HG03520 (cell line): ENCODE measurements around the gene SRP72.
"Not testable (repeated sequence)": the region's sequence is repeated elsewhere in the genome, so short reads cannot be mapped to it uniquely, and the experiment has no call there.

Experiments
- ATAC-seq: cut with Tn5 transposase; IDR thresholded peaks from one replicate; pipeline ENCODE4 v1.9.1; 2021; ENCODE audit warnings: mild to moderate bottlenecking, moderate library complexity; ENCODE audit not compliant: unreplicated experiment

The SRP72 gene, protein sequence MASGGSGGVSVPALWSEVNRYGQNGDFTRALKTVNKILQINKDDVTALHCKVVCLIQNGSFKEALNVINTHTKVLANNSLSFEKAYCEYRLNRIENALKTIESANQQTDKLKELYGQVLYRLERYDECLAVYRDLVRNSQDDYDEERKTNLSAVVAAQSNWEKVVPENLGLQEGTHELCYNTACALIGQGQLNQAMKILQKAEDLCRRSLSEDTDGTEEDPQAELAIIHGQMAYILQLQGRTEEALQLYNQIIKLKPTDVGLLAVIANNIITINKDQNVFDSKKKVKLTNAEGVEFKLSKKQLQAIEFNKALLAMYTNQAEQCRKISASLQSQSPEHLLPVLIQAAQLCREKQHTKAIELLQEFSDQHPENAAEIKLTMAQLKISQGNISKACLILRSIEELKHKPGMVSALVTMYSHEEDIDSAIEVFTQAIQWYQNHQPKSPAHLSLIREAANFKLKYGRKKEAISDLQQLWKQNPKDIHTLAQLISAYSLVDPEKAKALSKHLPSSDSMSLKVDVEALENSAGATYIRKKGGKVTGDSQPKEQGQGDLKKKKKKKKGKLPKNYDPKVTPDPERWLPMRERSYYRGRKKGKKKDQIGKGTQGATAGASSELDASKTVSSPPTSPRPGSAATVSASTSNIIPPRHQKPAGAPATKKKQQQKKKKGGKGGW

DNA sequence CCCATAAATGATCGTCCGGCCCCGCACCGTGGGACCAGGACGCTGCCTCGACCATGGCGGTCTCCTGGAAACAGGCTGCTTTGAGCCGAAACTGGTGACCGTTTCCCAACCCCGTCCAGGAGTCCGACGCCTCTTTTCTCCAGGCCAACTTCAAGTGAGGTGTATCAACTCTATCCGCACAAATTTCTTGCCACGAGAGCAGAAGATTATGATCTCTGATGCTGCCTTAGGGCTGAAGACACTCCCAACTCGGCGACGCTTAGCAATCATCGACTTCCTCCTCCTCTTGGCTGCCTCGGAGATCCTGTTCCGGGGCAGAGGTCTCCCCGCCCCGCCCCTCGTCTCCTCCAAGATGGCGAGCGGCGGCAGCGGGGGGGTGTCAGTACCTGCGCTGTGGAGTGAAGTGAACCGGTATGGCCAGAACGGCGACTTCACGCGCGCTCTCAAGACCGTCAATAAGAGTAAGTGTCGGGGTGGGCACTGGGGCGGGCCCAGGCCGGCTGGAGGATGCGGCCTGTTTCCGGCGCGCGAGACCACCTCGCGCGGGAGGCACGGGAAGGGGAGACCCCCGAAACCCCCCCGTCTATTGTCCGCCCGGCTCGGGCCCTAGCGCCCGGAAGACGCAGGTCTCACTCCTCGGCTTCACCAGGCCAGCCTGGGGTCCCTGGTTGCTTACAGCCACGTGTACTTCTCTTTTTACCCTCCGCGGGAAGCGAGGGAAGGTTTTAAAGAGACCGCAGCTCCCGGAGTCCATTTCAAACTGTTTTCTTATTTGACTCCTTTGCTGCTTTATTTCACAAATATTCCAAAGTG is at the start of gene SRP72:
TSS of gene SRP72 (plus strand) at position 334 of the 813 bp plus-strand sequence. CDS start at position 353, 19 bp downstream.
- ATAC-seq, result peak; percentile 93

DNA sequence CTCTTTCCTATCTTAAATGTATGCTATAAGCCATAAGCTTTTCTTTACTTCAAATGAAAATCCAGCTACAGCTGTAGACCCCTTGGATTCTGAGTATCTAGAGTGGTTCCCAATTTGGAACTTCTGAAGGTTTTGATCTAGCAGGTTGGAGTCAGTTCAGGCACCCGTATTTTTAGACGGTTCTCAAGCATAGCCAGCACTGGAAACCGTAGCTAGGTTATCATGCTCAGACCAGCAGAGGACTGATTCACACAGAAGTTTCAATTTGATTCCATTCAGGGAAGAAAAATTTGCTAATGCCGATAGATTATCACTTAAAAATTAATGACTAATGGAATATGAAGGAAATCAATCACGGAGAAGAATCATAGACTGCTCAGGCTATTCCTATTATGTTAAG is 43.2 kb upstream of the SRP72 start:
- no peak for ATAC-seq

DNA sequence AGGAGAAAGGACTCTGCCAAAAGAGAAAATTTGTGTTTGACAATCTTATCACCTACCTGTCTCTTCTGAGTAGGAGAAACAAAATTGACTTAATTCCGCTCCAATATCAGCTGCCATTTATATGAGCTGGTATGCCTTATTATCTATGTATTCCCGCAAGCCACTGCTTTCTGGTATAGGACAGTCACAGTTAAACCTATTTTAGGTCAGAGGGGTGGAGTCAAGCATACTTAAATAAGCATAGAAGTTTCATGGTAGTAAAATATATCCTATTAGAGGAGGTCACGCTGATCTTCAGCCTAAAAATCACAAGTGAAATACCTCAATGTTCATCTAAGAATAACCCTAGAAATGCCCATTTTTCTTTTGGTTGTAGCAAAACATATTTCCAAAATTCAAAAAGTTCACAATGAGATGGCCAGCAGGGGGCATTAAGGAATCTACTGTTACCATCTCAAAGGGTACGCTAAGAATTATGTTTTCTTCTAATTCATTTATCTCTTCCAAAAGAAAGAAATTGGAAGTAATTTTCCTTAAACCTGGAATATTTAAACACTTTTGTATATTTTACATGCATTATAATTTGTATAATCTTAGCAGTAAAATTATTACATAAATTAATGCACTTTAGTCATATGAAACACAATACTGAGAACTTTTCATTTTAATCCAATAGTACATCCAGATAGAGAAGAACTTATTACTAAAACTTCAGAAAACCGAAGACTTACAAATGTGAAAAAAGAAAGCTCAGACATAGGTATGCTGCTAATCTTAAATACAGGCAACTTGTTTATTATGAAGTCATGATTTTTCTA is 42.5 kb upstream of the SRP72 start:
- no peak for ATAC-seq

DNA sequence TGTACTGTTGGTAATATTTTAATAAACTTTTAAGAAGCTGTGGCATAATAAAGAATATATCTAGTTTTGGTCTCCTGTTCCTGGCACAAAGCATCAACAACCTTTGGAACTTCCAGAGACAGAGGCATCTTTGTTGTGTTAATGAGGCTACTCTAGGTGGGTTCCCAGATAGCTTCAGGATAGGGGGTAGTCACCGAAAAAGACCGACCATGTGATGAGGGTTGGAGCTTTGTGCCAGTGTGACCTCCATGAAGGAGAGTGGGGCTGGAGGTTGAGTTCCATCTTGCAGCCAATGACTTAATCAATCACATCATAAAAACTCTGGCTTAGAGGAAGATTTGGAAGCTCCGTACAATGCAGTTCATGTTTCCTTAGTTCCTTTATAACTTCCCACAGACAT is 41.9 kb upstream of the SRP72 start:
- no peak for ATAC-seq

DNA sequence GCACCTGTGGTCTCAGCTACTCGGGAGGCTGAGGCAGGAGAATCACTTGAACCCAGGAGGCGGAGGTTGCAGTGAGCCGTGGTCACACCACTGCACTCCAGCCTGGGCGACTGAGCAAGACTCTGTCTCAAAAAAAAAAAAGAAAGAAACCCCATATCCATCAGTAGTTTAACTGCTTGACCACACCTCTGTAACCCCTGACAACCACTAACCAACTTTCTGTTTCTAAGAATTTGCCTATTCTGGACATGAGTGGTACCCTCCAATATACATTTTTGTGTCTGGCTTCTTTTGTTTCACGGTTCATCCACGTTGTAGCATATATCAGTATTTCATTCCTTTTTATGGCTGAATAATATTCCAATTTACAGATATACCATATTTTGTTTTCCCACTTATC is 41.1 kb upstream of the SRP72 start:
- peak; percentile 92 for ATAC-seq

DNA sequence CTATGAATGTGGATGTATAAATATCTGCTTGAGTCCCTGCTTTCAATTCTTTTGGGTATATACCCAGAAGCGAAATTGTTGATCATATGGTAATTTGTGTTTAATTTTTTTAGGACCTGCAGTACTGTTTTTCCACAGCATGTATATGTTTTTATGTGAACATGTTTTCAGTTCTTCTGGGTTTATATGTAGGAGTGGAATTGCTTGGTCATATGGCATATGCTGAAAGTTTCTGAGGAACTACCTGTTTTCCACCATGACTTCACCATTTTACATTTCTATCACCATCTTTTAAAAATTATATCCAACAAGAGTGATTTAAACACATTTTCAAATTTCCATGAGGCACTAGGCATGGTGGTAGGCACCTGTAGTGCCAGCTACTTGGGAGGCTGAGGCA is 40.2 kb upstream of the SRP72 start:
- no peak for ATAC-seq

DNA sequence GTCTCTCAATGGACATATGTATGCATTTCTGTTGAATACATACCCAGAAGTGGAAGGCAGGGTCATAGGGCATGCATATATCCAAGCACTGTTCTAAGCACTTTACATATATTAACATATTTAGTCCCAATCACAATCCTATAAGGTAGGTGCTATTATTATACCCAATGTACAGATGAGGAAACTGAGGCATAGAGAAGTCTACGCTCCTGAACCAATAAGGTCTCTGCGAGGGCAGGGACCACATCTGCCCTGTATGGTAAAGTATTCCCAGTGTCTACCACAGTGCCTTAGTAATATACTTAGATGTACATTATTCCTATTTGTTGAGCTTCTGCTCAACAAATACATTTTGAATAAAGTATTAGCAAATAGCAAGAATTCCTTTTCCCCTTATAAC is 37.2 kb upstream of the SRP72 start:
- ATAC-seq, result no peak

DNA sequence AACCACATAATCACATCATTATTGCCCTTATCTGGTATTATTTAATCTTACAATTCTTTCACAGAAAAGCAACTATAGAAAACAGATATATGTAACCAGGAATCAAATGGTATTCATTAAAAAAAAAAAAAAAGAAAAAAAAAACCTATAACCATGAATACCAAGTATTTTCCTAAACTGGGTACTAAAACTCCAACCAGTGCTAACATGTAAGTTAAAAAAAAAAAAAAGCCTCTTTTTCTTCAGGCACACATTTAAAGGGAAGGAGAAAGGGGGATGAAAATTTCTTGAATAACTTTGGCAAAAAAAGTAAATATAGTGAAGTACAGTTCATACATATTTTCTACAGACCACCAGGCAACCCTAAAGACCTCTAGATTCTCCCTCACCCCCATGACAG is 34.1 kb upstream of the SRP72 start:
- ATAC-seq, result no peak

DNA sequence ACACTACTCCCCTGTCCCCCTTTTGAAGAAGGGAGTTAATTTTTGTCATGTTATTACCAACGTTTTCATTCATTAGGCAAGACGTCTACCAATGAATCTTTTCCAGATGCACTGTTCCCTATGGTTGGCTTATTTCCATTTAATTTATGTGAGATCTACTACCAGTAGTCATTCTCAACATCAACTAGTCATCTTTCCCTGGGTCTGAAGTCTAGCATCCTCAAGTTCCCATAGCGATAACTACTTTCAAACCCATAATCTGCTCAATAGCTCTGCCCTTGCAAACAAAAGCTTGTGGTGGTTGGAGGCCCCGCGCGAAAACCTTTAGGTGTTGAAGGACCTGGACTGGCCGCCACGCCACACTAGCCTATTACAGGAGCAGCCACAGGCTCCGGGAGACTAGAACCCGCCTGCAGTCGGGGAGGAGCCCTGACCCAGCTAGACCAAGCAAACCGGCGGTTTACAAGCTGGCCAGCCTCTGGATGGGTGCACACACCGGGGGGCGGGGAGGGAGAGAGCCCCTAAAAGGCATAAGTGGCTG is 32.7 kb upstream of the SRP72 start:
- peak; percentile 19 for ATAC-seq

DNA sequence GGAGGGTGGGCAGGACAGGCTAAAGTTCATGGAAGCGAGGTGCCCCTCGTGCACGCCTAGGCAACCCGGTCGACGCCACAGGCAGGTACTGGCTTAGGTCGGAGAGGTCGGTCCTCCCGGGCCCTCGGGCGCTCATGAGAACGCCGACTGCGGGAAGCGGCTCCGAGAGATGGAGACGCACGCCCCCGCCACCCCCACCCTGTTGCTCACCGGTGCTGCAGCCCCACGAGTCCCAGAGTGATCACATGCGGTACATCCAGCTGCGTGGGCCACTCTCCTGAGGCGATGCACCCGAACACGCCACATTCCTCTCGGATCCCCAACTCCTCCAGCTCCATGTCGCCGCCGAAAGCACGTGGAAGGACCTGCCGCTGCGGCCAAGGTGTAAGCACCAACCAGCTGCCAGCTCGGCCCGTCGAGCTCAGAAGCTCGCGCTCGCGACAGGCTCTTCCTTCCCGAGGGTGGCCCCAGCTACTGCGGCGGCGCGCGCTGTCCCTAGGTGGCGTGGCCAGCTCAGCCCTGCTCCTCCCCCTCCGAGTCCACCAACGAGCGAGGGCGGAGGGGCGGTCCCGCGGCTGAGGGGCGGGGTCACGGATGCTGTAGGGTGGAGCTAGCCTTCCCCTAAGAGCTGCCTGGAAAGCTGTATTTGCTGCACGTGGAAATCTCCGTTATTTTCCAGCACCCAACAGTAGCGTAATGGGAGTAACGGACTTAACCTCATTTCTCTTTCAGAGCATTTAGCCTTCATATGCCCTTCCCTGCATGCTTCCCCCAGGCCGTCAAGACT is 32.1 kb upstream of the SRP72 start, which contains the start of gene PPAT:
TSS of gene PPAT (minus strand) at position 476 of the 787 bp plus-strand sequence. CDS start at position 338, 138 bp downstream.
- peak; percentile 64 for ATAC-seq

DNA sequence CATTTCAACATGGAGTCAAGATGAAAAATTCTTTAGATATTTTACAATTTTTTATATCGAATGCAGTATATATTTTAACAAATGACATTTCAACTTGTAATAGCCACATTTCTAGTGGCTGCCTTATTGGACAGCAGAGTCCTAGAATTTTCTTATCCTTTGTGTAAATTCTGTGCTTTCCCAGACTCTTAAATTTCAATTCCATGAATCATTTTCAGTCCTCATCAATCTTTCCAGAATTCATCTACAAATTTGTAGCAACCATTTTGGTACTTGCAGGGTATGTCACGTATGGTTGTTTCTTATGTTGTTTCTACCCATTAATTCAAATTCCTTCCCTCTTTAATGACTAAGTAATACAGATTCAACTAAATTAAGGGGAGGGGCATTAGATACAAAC is 28.7 kb upstream of the SRP72 start:
- ATAC-seq, result no peak

DNA sequence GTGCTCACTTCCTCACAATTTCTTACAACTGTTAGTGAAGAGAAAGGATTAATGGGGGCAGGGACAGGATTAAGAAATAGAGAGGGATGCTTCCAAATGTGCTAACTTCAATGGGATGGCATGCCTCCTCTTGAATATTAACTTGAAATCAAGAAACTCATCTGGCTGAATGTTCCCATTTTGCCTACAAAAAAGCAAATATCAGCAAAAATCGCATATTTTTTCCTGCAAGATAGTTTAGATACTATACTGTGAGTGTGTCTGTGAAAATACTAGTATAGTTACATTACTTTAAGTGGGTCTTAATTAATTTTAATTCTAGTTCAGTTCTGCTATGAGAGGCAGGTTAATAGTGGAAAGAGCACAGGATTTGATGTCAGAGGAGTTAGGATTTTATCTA is 26.4 kb upstream of the SRP72 start:
- no peak for ATAC-seq

DNA sequence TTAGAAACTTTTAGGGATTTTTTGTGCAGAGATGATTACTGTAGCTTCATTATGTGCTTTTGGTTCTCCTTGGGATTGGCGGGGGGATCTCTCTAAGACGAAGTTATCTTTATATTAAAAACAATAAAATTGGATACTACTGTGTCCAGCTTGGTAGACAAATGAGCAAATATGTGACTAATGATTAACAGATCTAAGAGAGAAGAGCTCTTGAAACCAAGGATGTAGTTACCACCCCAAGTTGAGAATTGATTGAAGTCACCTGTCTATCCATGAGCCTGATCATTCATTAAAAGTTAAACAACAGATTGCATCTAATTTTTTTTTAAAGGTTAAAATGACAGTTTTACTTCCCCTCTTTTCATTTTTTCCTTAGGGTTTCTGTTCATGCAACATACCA is 22.7 kb upstream of the SRP72 start:
- no peak for ATAC-seq

DNA sequence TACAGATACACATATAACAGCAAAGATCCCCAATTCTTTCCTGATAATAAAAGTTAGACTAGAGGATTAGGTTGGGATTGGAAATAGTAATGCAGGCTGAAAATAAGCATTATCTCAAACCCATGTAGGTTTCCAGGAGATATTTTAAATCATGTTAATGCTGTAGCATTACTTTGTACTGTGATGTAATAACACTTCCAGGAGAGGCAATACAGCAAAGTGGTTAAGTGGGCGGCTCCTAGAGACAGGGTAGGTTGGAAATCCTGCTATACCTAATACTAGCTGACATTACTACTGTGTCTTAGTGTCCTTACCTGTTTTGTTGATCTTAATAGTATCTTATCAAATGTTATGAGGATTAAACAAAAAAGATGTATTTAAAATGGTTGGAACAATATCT is 21.7 kb upstream of the SRP72 start:
- ATAC-seq, result no peak

DNA sequence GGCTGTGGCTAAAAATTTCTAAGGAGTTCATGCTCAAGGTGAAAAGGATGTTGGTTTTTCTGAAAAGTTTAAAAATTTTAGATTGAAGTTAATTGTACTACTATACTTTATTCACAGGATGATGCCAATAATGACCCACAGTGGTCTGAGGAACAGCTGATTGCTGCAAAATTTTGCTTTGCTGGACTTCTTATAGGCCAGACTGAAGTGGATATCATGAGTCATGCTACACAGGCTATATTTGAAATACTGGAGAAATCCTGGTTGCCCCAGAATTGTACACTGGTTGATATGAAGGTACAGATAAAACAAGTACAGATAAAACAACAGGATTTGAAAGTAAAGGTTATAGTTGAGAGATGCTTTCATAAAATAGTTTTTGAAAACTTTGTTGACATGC is 19.1 kb upstream of the SRP72 start:
- ATAC-seq, result no peak

DNA sequence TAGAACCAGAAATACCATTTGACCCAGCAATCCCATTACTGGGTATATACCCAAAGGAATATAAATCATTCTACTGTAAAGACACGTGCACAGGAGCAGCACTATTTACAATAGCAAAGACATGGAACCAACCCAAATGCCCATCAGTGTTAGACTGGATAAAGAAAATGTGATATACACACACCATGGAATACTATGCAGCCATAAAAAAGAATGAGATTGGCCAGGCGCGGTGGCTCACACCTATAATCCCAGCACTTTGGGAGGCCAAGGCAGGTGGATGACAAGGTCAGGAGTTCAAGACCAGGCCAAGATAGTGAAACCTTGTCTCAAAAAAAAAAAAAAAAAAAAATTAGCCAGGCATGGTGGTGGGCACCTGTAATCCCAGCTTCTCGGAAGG is 17.9 kb upstream of the SRP72 start:
- not testable (repeated sequence) for ATAC-seq

DNA sequence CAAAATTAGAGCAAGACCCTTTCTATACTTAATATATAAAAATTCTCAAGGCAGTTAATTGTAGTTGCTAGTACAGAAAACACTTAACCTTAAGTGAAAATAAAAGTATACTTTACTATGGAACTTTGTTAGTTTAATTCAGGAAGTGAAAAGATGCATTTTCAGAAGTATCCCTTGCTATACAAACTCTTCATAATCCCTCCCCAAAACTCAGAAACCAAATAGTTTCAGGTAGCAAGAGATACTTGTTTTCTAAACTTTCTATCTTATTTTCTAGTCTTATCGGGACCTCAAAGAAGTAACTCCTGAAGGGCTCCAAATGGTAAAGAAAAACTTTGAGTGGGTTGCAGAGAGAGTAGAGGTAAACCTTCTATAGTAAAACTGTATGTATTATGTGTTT is 17.1 kb upstream of the SRP72 start:
- ATAC-seq, result no peak

DNA sequence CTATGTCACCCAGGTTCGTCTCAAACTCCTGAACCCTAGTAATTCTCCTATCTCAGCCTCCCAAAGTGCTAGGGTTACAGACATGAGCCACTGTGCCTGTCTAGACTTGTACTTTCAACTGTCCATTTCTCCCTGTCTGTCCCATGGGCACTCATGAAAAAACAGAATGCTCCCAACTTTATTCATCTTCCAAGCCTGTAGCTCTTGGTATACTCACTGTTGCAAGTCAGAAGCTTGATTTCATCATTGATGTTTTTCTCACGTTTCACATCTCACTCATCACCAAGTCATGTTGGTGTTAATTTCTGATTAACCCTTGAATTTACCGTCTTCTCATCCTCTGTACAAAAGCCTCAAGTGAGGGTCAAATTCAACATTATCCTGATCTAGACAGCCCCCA is 7.3 kb upstream of the SRP72 start:
- no peak for ATAC-seq

DNA sequence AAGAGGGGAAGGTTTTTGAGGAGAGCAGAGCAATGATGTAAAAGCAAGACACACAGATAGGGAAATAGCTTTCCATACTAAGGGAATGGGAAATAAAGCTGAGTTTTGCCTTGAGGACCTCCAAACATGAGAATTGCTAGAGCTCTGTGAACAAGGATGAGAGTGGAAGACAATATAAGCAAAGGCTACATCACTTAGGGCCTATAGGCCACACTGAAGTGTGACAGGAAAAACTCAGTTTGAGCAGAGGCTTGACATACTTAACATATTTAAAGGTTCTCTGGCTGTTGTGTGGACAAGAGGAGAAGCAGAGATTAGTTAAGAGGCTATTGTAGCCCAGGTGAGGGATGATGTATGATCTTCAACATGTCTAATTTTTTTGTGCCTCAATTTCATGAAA is 5.3 kb upstream of the SRP72 start:
- no peak for ATAC-seq

DNA sequence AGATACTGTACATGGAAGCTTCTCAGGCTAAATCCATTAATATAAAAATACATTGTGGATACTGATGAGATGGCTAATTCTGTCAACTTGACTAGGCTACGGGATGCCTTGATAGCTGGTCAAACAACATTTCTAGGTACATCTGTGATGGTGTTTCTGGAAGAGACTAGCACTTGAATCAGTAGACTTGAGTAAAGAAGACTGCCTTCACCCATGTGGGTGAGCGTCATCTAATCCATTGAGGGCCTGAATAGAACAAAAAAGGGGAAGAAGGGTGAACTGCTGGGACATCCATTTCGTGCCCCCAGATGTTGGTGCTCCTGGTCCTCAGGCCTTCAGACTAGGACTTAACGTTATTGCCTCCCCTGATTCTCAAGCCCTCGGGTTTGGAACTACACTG is 3.7 kb upstream of the SRP72 start:
- ATAC-seq, result no peak
